HG02588 (cell line): Measurements from ENCODE around the gene DNMT3A.

Source experiments
- ATAC-seq: cut with Tn5 transposase; IDR thresholded peaks from one replicate; pipeline ENCODE4 v1.9.1; 2021; ENCODE audit warnings: mild to moderate bottlenecking, moderate library complexity; ENCODE audit not compliant: unreplicated experiment

DNMT3A gene

GRCh38 chr2:25373269-25373981 is 31.7 kb upstream of the DNMT3A start:
- ATAC-seq, result no peak

- ATAC-seq, result no peak
Observed at GRCh38 chr2:25372405-25373268, 30.9 kb upstream of the DNMT3A start.

GRCh38 chr2:25371253-25372241 is 29.8 kb upstream of the DNMT3A start:
- no peak for ATAC-seq

- ATAC-seq, result no peak
Observed at GRCh38 chr2:25369876-25370275, 28.2 kb upstream of the DNMT3A start.

GRCh38 chr2:25369439-25369838 is 27.7 kb upstream of the DNMT3A start:
- no peak for ATAC-seq

GRCh38 chr2:25368660-25369059 is 26.9 kb upstream of the DNMT3A start:
- no peak for ATAC-seq

- ATAC-seq, result no peak
Observed at GRCh38 chr2:25367296-25367695, 25.6 kb upstream of the DNMT3A start.

GRCh38 chr2:25366629-25367028 is 24.9 kb upstream of the DNMT3A start:
- no peak for ATAC-seq

GRCh38 chr2:25365241-25365640 is 23.5 kb upstream of the DNMT3A start:
- no peak for ATAC-seq

- ATAC-seq, result no peak
Observed at GRCh38 chr2:25363733-25364132, 22.0 kb upstream of the DNMT3A start.

- ATAC-seq, result peak; percentile 61
Observed at GRCh38 chr2:25362434-25363145, 20.9 kb upstream of the DNMT3A start.

GRCh38 chr2:25362049-25362433 is 20.3 kb upstream of the DNMT3A start:
- ATAC-seq, result peak; percentile 73

- ATAC-seq, result no peak
Observed at GRCh38 chr2:25361261-25362048, 19.7 kb upstream of the DNMT3A start.

- ATAC-seq, result no peak
Observed at GRCh38 chr2:25358836-25359235, 17.1 kb upstream of the DNMT3A start.

- ATAC-seq, result no peak
Observed at GRCh38 chr2:25358249-25358815, 16.6 kb upstream of the DNMT3A start.

- no peak for ATAC-seq
Observed at GRCh38 chr2:25356088-25356487, 14.4 kb upstream of the DNMT3A start.

- ATAC-seq, result no peak
Observed at GRCh38 chr2:25355270-25355669, 13.5 kb upstream of the DNMT3A start.

- no peak for ATAC-seq
Observed at GRCh38 chr2:25354116-25354515, 12.4 kb upstream of the DNMT3A start.

GRCh38 chr2:25349397-25349796 is 7.7 kb upstream of the DNMT3A start:
- no peak for ATAC-seq
